ENCODE measurements around the gene UTS2. TPM values are rescaled to one million over a fixed set of nuclear protein-coding genes. Genes with fewer than 3 reads are reported as not detected.

The UTS2 gene
- total RNA-seq, 1 donor from 2014 or later = not detected

- Mint-ChIP-seq H3K4me3 (ENCODE audit: low read depth) (no peak overlapping the region), H3K27ac (no peak overlapping the region), H3K36me3 (ENCODE audit: insufficient read depth) (peaks cover 2% of the 10 kb centered on the region), H3K4me1 (ENCODE audit: low read depth) (no peaks in the 10 kb centered on the region), H3K27me3 (no peaks in the 10 kb centered on the region), H3K9me3 (ENCODE audit: low read depth) (no peaks in the 10 kb centered on the region)
- DNase-seq (ENCODE audit: low spot score, unreplicated experiment) = no peak
- TF ChIP-seq, protein P1, sequence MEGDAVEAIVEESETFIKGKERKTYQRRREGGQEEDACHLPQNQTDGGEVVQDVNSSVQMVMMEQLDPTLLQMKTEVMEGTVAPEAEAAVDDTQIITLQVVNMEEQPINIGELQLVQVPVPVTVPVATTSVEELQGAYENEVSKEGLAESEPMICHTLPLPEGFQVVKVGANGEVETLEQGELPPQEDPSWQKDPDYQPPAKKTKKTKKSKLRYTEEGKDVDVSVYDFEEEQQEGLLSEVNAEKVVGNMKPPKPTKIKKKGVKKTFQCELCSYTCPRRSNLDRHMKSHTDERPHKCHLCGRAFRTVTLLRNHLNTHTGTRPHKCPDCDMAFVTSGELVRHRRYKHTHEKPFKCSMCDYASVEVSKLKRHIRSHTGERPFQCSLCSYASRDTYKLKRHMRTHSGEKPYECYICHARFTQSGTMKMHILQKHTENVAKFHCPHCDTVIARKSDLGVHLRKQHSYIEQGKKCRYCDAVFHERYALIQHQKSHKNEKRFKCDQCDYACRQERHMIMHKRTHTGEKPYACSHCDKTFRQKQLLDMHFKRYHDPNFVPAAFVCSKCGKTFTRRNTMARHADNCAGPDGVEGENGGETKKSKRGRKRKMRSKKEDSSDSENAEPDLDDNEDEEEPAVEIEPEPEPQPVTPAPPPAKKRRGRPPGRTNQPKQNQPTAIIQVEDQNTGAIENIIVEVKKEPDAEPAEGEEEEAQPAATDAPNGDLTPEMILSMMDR (IDR thresholded peaks at IDR 0.05; ENCODE audit: unreplicated experiment) = no peak
These were observed 21.4 kb downstream of the UTS2 start for GRCh38 chr1:7831458-7831857.

DNA sequence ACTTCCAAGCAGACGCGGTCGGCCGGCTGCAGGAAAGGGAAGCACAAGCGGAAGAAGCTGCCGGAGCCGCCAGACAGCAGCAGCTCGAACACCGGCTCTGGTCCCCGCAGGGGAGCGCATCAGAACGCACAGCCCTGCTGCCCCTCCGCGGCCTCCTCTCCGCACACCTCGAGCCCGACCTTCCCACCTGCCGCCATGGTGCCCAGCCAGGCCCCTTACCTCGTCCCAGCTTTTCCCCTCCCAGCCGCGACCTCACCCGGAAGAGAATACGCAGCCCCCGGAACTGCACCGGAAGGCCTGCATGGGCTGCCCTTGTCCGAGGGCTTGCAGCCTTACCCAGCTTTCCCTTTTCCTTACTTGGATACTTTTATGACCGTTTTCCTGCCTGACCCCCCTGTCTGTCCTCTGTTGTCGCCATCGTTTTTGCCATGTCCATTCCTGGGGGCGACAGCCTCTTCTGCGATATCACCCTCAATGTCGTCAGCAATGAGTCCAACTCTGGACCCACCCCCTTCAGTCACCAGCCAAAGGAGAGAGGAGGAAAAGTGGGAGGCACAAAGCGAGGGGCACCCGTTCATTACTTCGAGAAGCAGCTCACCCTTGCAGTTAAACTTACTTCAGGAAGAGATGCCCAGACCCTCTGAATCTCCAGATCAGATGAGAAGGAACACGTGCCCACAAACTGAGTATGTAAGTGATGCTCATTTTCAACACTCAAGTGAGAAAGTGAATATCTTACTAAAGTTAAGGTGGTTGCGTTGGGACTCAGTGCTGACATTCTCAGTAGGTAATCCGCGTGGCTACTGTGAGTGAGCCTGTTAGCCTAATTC is 25.5 kb downstream of the UTS2 start:
- no peaks in the 10 kb centered on the region for H3K36me3 Mint-ChIP-seq (ENCODE audit: insufficient read depth)
- H3K27me3 Mint-ChIP-seq = no peaks in the 10 kb centered on the region
- H3K4me1 Mint-ChIP-seq (ENCODE audit: low read depth) = no peaks in the 10 kb centered on the region
- no peak for DNase-seq (ENCODE audit: low spot score, unreplicated experiment)
- no peaks in the 10 kb centered on the region for H3K9me3 Mint-ChIP-seq (ENCODE audit: low read depth)
- H3K4me3 Mint-ChIP-seq (ENCODE audit: low read depth) = no peak overlapping the region
- TF ChIP-seq, protein P1 (IDR thresholded peaks at IDR 0.05; ENCODE audit: unreplicated experiment) = no peak
- no peak overlapping the region for H3K27ac Mint-ChIP-seq

DNA sequence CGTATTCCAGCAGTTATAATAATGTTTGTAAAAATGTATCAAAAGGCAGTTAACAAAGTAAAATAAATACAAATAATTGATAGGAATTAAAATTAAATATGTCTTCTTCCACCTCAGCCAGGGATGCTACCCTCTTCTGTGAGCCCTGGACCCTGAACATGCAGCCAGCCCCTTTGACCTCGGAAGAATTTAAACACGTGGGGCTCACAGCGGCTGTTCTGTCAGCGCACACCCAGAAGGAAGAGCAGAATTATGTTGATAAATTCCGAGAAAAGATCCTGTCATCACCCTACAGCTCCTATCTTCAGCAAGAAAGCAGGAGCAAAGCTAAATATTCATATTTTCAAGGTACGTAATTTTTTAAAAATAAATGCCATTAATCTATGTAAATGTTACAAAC is 26.5 kb downstream of the UTS2 start:
- no peaks in the 10 kb centered on the region for H3K27me3 Mint-ChIP-seq
- no peaks in the 10 kb centered on the region for H3K36me3 Mint-ChIP-seq (ENCODE audit: insufficient read depth)
- H3K9me3 Mint-ChIP-seq (ENCODE audit: low read depth) = no peaks in the 10 kb centered on the region
- no peak overlapping the region for H3K27ac Mint-ChIP-seq
- no peak for DNase-seq (ENCODE audit: low spot score, unreplicated experiment)
- TF ChIP-seq, protein P1 (IDR thresholded peaks at IDR 0.05; ENCODE audit: unreplicated experiment) = no peak
- no peak overlapping the region for H3K4me3 Mint-ChIP-seq (ENCODE audit: low read depth)
- H3K4me1 Mint-ChIP-seq (ENCODE audit: low read depth) = no peaks in the 10 kb centered on the region

GRCh38 chr1:7824701-7825100 is 28.2 kb downstream of the UTS2 start:
- Mint-ChIP-seq H3K9me3 (ENCODE audit: low read depth) (no peaks in the 10 kb centered on the region), H3K27ac (no peak overlapping the region), H3K4me3 (ENCODE audit: low read depth) (no peak overlapping the region), H3K4me1 (ENCODE audit: low read depth) (no peaks in the 10 kb centered on the region), H3K36me3 (ENCODE audit: insufficient read depth) (no peaks in the 10 kb centered on the region), H3K27me3 (no peaks in the 10 kb centered on the region)
- DNase-seq (ENCODE audit: low spot score, unreplicated experiment) = no peak
- TF ChIP-seq, protein P1 (IDR thresholded peaks at IDR 0.05; ENCODE audit: unreplicated experiment) = no peak

GRCh38 chr1:7821282-7821681 is 31.6 kb downstream of the UTS2 start:
- Mint-ChIP-seq H3K4me1 (ENCODE audit: low read depth) (no peaks in the 10 kb centered on the region), H3K4me3 (ENCODE audit: low read depth) (no peak overlapping the region), H3K9me3 (ENCODE audit: low read depth) (no peaks in the 10 kb centered on the region), H3K27ac (no peak overlapping the region), H3K27me3 (no peaks in the 10 kb centered on the region), H3K36me3 (ENCODE audit: insufficient read depth) (no peaks in the 10 kb centered on the region)
- TF ChIP-seq, protein P1 (IDR thresholded peaks at IDR 0.05; ENCODE audit: unreplicated experiment) = no peak
- no peak for DNase-seq (ENCODE audit: low spot score, unreplicated experiment)

Data from progenitor cell of endocrine pancreas (in vitro differentiated cells).